ENCODE results near the gene SNUPN. TPM values are rescaled to one million over a fixed set of nuclear protein-coding genes. Genes with fewer than 3 reads are reported as not detected.
A peak's percentile ranks its signal among the peaks of the same experiment; 100 is the strongest.

The SNUPN gene
- total and polyA plus RNA-seq, 8 donors: 23.6 to 34.5 (median 26.0) TPM

- Histone ChIP-seq H3K36me3 (peaks cover 0 to 22% of the 10 kb centered on the region in 2 donors), H3K4me3 (no peak overlapping the region), H3K4me1 (peaks cover 10 to 29% of the 10 kb centered on the region in 2 donors), H3K27ac (peak overlapping the region; percentile 74 to 86), H3K9me3 (no peaks in the 10 kb centered on the region), H3K27me3 (no peaks in the 10 kb centered on the region)
- DNase-seq: peak; percentile 56 to 94 (median 86)
- intact Hi-C loops (cut with DNase I): no loop called here
- TF ChIP-seq, protein P1, sequence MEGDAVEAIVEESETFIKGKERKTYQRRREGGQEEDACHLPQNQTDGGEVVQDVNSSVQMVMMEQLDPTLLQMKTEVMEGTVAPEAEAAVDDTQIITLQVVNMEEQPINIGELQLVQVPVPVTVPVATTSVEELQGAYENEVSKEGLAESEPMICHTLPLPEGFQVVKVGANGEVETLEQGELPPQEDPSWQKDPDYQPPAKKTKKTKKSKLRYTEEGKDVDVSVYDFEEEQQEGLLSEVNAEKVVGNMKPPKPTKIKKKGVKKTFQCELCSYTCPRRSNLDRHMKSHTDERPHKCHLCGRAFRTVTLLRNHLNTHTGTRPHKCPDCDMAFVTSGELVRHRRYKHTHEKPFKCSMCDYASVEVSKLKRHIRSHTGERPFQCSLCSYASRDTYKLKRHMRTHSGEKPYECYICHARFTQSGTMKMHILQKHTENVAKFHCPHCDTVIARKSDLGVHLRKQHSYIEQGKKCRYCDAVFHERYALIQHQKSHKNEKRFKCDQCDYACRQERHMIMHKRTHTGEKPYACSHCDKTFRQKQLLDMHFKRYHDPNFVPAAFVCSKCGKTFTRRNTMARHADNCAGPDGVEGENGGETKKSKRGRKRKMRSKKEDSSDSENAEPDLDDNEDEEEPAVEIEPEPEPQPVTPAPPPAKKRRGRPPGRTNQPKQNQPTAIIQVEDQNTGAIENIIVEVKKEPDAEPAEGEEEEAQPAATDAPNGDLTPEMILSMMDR (IDR thresholded peaks at IDR 0.05): no peak
- ATAC-seq: peak; percentile 91
Observed at GRCh38 chr15:75661100-75661755, 35.7 kb upstream of the SNUPN start.

DNA sequence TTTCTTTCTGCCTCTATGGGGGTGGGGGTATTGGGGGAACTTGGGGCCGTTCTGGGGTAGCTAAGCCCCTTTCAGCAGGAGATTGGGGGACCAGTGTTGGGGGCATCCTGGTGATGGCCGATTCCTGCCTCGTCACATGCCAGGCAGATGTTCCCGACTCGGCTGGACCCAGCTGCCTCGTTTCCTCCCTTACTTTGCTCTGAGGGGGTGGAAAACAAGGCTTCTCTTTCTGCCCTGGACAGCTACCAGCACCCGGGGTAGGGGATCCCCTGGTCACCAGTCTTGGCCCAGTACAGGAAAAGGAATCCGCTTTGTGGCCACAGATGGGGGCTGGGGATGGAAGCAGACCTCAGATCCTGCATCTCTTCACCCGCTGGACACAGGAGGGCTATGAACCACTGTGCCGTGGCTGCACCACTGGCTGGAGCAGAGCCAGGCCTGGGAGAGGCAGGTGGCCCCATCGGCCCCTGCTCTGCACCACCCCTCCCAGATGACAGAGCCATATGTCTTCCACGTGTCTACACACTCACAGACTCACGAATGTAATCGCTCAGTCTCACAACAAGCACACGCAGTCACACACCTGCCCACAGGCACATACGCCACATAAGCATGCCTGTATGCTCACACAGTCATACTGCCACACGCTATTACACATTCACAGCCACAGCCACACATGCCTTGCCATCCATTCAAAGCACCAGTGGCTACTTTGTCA lies 34.6 kb upstream of the SNUPN start:
- TF ChIP-seq, protein P1 (IDR thresholded peaks at IDR 0.05): no peak
- peak overlapping the region; percentile 74 to 86 for H3K27ac ChIP-seq
- no peak overlapping the region for H3K4me3 ChIP-seq
- DNase-seq (no peak), ATAC-seq (no peak)
- no peaks in the 10 kb centered on the region for H3K9me3 ChIP-seq
- H3K36me3 ChIP-seq: peaks cover 0 to 22% of the 10 kb centered on the region in 2 donors
- intact Hi-C loops (cut with DNase I): no loop called here
- peaks cover 10 to 24% of the 10 kb centered on the region in 2 donors for H3K4me1 ChIP-seq
- H3K27me3 ChIP-seq: no peaks in the 10 kb centered on the region

DNA sequence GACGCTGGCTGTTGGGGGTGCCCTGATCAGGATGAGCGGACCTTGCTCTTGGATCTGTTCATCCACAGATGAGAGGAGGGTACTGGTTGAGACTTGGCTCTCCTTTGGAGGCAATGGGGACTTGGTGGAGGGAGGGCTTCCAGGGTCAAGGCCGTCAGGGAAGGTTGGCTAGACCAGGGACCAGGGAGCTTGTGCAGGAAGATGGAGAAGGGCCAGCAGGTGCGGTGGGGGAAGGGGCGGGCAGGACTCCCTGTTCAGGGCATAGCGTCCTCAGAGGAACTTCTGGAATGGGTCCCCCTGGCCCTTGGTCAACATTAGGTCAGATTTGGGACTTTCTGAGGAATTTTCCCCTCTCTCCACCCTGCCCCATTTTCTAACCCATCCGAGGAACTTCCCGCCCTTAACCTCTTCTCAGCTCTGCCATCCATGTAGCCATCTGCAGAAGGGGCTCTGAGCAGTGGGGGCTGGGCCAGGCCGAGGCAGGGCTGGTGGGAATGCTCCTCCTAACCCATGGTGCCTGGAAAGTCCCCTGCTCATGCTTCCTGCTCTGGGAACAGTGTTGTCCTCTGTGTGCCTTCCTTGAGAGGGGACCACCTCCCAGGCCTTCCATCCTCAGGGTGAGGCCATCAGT lies 33.7 kb upstream of the SNUPN start:
- intact Hi-C loops (cut with DNase I): no loop called here
- Histone ChIP-seq H3K4me3 (no peak overlapping the region), H3K4me1 (peaks cover 10 to 33% of the 10 kb centered on the region in 2 donors), H3K27ac (no peak overlapping the region), H3K36me3 (peaks cover 0 to 22% of the 10 kb centered on the region in 2 donors), H3K9me3 (no peaks in the 10 kb centered on the region), H3K27me3 (no peaks in the 10 kb centered on the region)
- TF ChIP-seq, protein P1 (IDR thresholded peaks at IDR 0.05): no peak
- ATAC-seq (no peak), DNase-seq (peak in 1 of 4 donors; percentile 37)

GRCh38 chr15:75656813-75657212 lies 31.3 kb upstream of the SNUPN start:
- peaks cover 0 to 22% of the 10 kb centered on the region in 2 donors for H3K36me3 ChIP-seq
- H3K4me1 ChIP-seq: peaks cover 24 to 56% of the 10 kb centered on the region in 2 donors
- ATAC-seq: no peak

More at GRCh38 chr15:75656813-75657212, 31.3 kb upstream of the SNUPN start:
- no peaks in the 10 kb centered on the region for H3K9me3 ChIP-seq
- no peaks in the 10 kb centered on the region for H3K27me3 ChIP-seq
- H3K4me3 ChIP-seq: no peak overlapping the region
- no peak for DNase-seq
- no peak overlapping the region for H3K27ac ChIP-seq
- intact Hi-C loops (cut with DNase I): no loop called here
- TF ChIP-seq, protein P1 (IDR thresholded peaks at IDR 0.05): no peak
